Heart left ventricle (tissue), 13 donors: Measurements from ENCODE around the gene TNP2.

ENCODE experiments used
- CTCF ChIP-seq, 12 donors: fragments of 200-600 bp; sonication (generic) in 4 of 12; IDR thresholded peaks; one replicate each; pipeline versions ENCODE4 v1.5.0 to v1.8.0; 2018 to 2022; ENCODE audit warnings: antibody characterized with exemption in 12 of 12, mild to moderate bottlenecking in 5 of 12
- POLR2A ChIP-seq, 2 donors: fragments of 450-650 bp; IDR thresholded peaks; one replicate each; pipeline ENCODE4 v1.6.1; 2017; ENCODE audit warnings: antibody characterized with exemption in 2 of 2, mild to moderate bottlenecking in 2 of 2, moderate library complexity in 2 of 2
- donor health status: ischemic (EF 13 %, LVEDD 7.1; RV severe dilation, severe dysfunction).
- donor health status: DM: no; HTN: yes; CAD: no.
- donor health status: DM: no; HTN: no; CAD: no.
- donor health status: ischemic (EF 25% LVEDD 6.9; RV normal size, moderate dysfunction).
- donor health status: ischemic (EF 25% LVEDD 5.7; RV mildly dilated, moderate dysfunction).
- donor health status: ischemic (EF 35%, LVEDD 5.7; RV mildly dilated, moderate dysfunction).
- donor health status: nonischemic (EF 11% LVEDD 7.7; RV severe dilation, severe dysfunction).
- donor health status: DM: yes; HTN: yes; CAD: no.
- donor health status: PGD.
- donor health status: ischemic (EF 29% LVEDD 5.4; RV normal size, mild dysfunction).
- donor health status: nonischemic (EF 23%, LVEDD 6.1; RV moderate dilation, normal function).

- TF ChIP-seq POLR2A (IDR thresholded peaks at IDR 0.05) (no peak), CTCF (IDR thresholded peaks at IDR 0.05) (no peak)
Observed at GRCh38 chr16:11235703-11235991, 33.5 kb downstream of the TNP2 start.
